HepG2 (cell line): ENCODE results near the gene CELA2B. TPM values are rescaled to one million over a fixed set of nuclear protein-coding genes. Genes with fewer than 3 reads are reported as not detected.

ENCODE experiments used
- ATAC-seq: fragments of 200-7000 bp; cut with Tn5 transposase; 3 replicates; pipeline ENCODE4 v1.9.1; 2020; ENCODE audit warnings: mild to moderate bottlenecking, moderate library complexity
- BruUV-seq: library from RNA; stranded (reverse); fragments of 400-500 nt; replicated peaks from 2 replicates; lab custom pipeline; 2021; lab: Mats Ljungman, UMichigan
- CTCF ChIA-PET: fragments of 300-600 bp; formaldehyde crosslinking; extraction: SDS; loops from one replicate; lab custom pipeline; 2021; ENCODE audit warnings: low total read pairs, inconsistent platforms, low intra/inter-chr PET ratio; lab: Yijun Ruan, JAX
- POLR2A ChIA-PET: fragments of 350-600 bp; sonication (Branson Sonifier 250); formaldehyde crosslinking; loops from one replicate; lab custom pipeline; 2020; ENCODE audit warnings: antibody characterized with exemption, inconsistent platforms; lab: Yijun Ruan, JAX
- DNase-seq: peaks from one replicate; pipeline ENCODE4 v3.0.0-alpha.2; 2015; ENCODE audit warnings: low spot score
- FAIRE-seq: peaks from 3 replicates; lab custom pipeline; 2011; peaks lifted over from hg19 to GRCh38; lab: Jason Lieb, UNC
- H2AFZ ChIP-seq: one replicate; pipeline ENCODE4 v1.6.1; 2011; ENCODE audit warnings: low read length, inconsistent platforms
- H3K27ac ChIP-seq: fragments of 300-600 bp; 3 replicates; pipeline ENCODE4 v1.8.0; 2011; ENCODE audit warnings: mixed run types, mild to moderate bottlenecking, mixed read lengths, low read length, inconsistent platforms; ENCODE audit not compliant: insufficient read depth; ENCODE audit errors: extremely low read length
- H3K27me3 ChIP-seq, 2 experiments: fragments of 200-600 bp in 1 of 2; 2 replicates in 1 of 2; 3 replicates in 1 of 2; pipeline versions ENCODE4 v1.6.0 to v1.8.0; 2011; ENCODE audit warnings: low read length in 2 of 2, mild to moderate bottlenecking in 2 of 2, moderate library complexity in 2 of 2, inconsistent platforms in 1 of 2; ENCODE audit not compliant: insufficient read depth in 2 of 2, control insufficient read depth in 1 of 2
- H3K36me3 ChIP-seq, 2 experiments: fragments of 200-600 bp in 1 of 2; replicated peaks in 1 of 2; 2 replicates in 1 of 2; 3 replicates in 1 of 2; pipeline versions ENCODE4 v1.5.1 to v1.8.0; 2011; ENCODE audit warnings: low read length in 2 of 2, inconsistent platforms in 1 of 2; ENCODE audit not compliant: insufficient read depth in 2 of 2, control insufficient read depth in 1 of 2
- H3K4me1 ChIP-seq: 2 replicates; pipeline ENCODE4 v1.5.1; 2012; ENCODE audit warnings: low read length, inconsistent platforms; ENCODE audit not compliant: insufficient read depth
- H3K4me2 ChIP-seq: 2 replicates; pipeline ENCODE4 v1.6.0; 2011; ENCODE audit warnings: low read depth, low read length, inconsistent platforms
- H3K4me3 ChIP-seq, 3 experiments: fragments of 200-600 bp in 1 of 3; sonication (generic), shearing (Covaris generic) in 1 of 3; replicated peaks in 1 of 3; 2 replicates each; pipeline ENCODE4 v1.5.1; 2011 to 2016; ENCODE audit warnings: low read length in 3 of 3, inconsistent platforms in 2 of 3, low read depth in 2 of 3, mild to moderate bottlenecking in 2 of 3, control low read depth in 1 of 3, mixed read lengths in 1 of 3; ENCODE audit not compliant: insufficient read depth in 1 of 3
- H3K79me2 ChIP-seq: one replicate; pipeline ENCODE4 v1.6.1; 2011; ENCODE audit warnings: low read length, inconsistent platforms; ENCODE audit not compliant: insufficient read depth
- H3K9ac ChIP-seq: 2 replicates; pipeline ENCODE4 v1.6.0; 2011; ENCODE audit warnings: mild to moderate bottlenecking, low read depth, low read length, inconsistent platforms; ENCODE audit not compliant: insufficient read depth
- H3K9me3 ChIP-seq: 2 replicates; pipeline ENCODE4 v1.5.1; 2012; ENCODE audit warnings: mild to moderate bottlenecking, low read length
- H4K20me1 ChIP-seq: 2 replicates; pipeline ENCODE4 v1.6.0; 2011; ENCODE audit warnings: inconsistent platforms, mild to moderate bottlenecking, low read length, moderate library complexity; ENCODE audit not compliant: insufficient read depth
- MYC ChIP-seq: sonication (generic); formaldehyde crosslinking; IDR thresholded peaks from 2 replicates; pipeline ENCODE4 v1.9.0; 2021; ENCODE audit warnings: missing genetic modification reagents, borderline replicate concordance
- TEAD3 ChIP-seq: optimal IDR thresholded peaks from 2 replicates; pipeline ENCODE3; 2016; ENCODE audit warnings: borderline replicate concordance
- TP53 ChIP-seq: sonication (generic); formaldehyde crosslinking; conservative IDR thresholded peaks from 2 replicates; pipeline ENCODE4 v1.4.0; 2020; ENCODE audit warnings: missing genetic modification reagents
- ZMYM3 ChIP-seq: sonication (generic); formaldehyde crosslinking; IDR thresholded peaks from 2 replicates; pipeline ENCODE4 v1.5.1; 2020; ENCODE audit warnings: mild to moderate bottlenecking, missing genetic modification reagents
- ZNF615 ChIP-seq: sonication (generic); formaldehyde crosslinking; IDR thresholded peaks from 2 replicates; pipeline ENCODE4 v1.5.0; 2020; ENCODE audit warnings: mild to moderate bottlenecking, missing genetic modification reagents, borderline replicate concordance
- ZNF776 ChIP-seq: sonication (generic); formaldehyde crosslinking; IDR thresholded peaks from 2 replicates; pipeline ENCODE4 v1.4.0; 2020; ENCODE audit warnings: mild to moderate bottlenecking, missing genetic modification reagents
- WGBS: methylation state at CpG from one replicate; pipeline ENCODE4 v1.1.6; 2017; ENCODE audit warnings: low lambda C conversion rate; 5-methylcytosine and 5-hydroxymethylcytosine counted together
- in situ Hi-C: cut with HindIII; loops from 2 replicates; pipeline ENCODE4 v1.10.0; 2017; ENCODE audit warnings: low pct_unique_long_range_greater_than_20kb; ENCODE audit not compliant: extremely low pct_ligation_motif_present
- intact Hi-C: fragments of 100-400 bp; cut with micrococcal nuclease; formaldehyde crosslinking; loops from one replicate; pipeline ENCODE4 v1.10.0; 2022; ENCODE audit not compliant: unreplicated experiment
- polyA plus RNA-seq, 8 experiments: library from polyadenylated mRNA; depleted of rRNA in 3 of 8; stranded (reverse) in 7 of 8; unstranded in 1 of 8; fragments of >200 nt; fragmentation: Illumina TruSeq in 4 of 8; extraction: Trizol in 4 of 8; gene quantifications; 2 replicates each; pipeline versions ENCODE4 v1.2.1 to v1.2.3, GENCODE V29; 2011 to 2016; ENCODE audit warnings: low read depth in 4 of 8, missing spikeins in 1 of 8, mixed read lengths in 1 of 8; ENCODE audit not compliant: insufficient read depth in 1 of 8
- total RNA-seq, 5 experiments: library from RNA; depleted of rRNA; stranded (reverse); fragments of >200 nt; fragmentation: Illumina TruSeq; extraction: Trizol; gene quantifications; 2 replicates each; pipeline ENCODE4 v1.2.3, GENCODE V29; 2016; ENCODE audit warnings: low read depth in 1 of 5
- TF ChIP-seq, protein P1 (sequence below): sonication (generic); formaldehyde crosslinking; IDR thresholded peaks from 2 replicates; pipeline ENCODE4 v1.4.0; 2020; ENCODE audit warnings: missing genetic modification reagents

The CELA2B gene
- total and polyA plus RNA-seq, 2 of the 13 experiments (the other 11 are each of a cell fraction or from before 2014, with no cell fraction given), result not detected

GRCh38 chr1:15531003-15531402 lies 55.1 kb downstream of the CELA2B start:
- no peak for TF ChIP-seq TP53 (CRISPR knock-in tag)
- TF ChIP-seq, protein P1, sequence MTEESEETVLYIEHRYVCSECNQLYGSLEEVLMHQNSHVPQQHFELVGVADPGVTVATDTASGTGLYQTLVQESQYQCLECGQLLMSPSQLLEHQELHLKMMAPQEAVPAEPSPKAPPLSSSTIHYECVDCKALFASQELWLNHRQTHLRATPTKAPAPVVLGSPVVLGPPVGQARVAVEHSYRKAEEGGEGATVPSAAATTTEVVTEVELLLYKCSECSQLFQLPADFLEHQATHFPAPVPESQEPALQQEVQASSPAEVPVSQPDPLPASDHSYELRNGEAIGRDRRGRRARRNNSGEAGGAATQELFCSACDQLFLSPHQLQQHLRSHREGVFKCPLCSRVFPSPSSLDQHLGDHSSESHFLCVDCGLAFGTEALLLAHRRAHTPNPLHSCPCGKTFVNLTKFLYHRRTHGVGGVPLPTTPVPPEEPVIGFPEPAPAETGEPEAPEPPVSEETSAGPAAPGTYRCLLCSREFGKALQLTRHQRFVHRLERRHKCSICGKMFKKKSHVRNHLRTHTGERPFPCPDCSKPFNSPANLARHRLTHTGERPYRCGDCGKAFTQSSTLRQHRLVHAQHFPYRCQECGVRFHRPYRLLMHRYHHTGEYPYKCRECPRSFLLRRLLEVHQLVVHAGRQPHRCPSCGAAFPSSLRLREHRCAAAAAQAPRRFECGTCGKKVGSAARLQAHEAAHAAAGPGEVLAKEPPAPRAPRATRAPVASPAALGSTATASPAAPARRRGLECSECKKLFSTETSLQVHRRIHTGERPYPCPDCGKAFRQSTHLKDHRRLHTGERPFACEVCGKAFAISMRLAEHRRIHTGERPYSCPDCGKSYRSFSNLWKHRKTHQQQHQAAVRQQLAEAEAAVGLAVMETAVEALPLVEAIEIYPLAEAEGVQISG (CRISPR knock-in tag), result no peak
- no peak for TF ChIP-seq TEAD3 (CRISPR knock-in tag)
- TF ChIP-seq ZMYM3 (CRISPR knock-in tag), result no peak
- no peak for TF ChIP-seq MYC (CRISPR knock-in tag)
- BruUV-seq, result no TSS peak
- FAIRE-seq (no peak), DNase-seq (no peak), ATAC-seq (no peak)
- Histone ChIP-seq H3K36me3 (peaks cover 1 to 5% of the 10 kb centered on the region in 2 experiments; a peak in 3 of 5 replicates), H4K20me1 (peaks cover 4% of the 10 kb centered on the region; the same call in 1 of the 2 replicates), H3K9ac (no peak overlapping the region), H3K4me2 (no peak overlapping the region), H3K27me3 (no peaks in the 10 kb centered on the region; a peak in 1 of 5 replicates), H3K27ac (no peak overlapping the region), H3K4me1 (peaks cover 12% of the 10 kb centered on the region), H3K9me3 (no peaks in the 10 kb centered on the region), H3K4me3 (no peak overlapping the region), H3K79me2 (peaks cover 17% of the 10 kb centered on the region), H2AFZ (no peak overlapping the region)
- POLR2A ChIA-PET, result no interaction called here
- intact Hi-C loops, result no loop called here
- CTCF ChIA-PET, result no interaction called here
- in situ Hi-C loops, result no loop called here
- 97% methylated on average over 4 of the region's 4 CpGs for WGBS

DNA sequence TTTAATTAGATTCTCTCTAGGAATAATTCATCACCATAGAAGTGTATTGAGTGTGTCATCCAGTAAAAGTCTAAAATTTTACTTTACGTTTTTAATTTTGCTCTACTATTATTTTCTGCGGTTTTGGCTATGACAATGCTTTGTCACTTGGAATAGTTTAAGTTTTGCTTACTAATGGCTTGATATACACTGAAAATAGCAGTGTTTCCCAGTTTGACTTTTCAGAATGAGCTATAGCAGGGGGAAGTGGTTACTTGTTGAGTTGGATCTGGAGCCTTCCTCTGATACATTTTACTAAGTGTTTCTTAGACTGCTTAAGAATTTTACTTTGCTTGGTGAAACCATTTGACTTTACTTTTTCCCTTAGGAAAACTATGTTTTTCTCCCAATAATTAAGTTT lies 55.8 kb downstream of the CELA2B start:
- CTCF ChIA-PET, result no interaction called here
- no peak overlapping the region for H3K27ac ChIP-seq
- peaks cover 17% of the 10 kb centered on the region for H3K79me2 ChIP-seq
- H3K36me3 ChIP-seq, result peaks cover 1 to 8% of the 10 kb centered on the region in 2 experiments; a peak in 3 of 5 replicates
- H3K4me1 ChIP-seq, result peaks cover 10% of the 10 kb centered on the region
- H4K20me1 ChIP-seq, result peaks cover 4% of the 10 kb centered on the region; the same call in 1 of the 2 replicates
- BruUV-seq, result no TSS peak
- WGBS, result 95% methylated on average over 2 of the region's 2 CpGs
- DNase-seq (no peak), ATAC-seq (no peak), FAIRE-seq (no peak)
- intact Hi-C loops (no loop called here), in situ Hi-C loops (no loop called here)
- no peak overlapping the region for H3K4me3 ChIP-seq
- H3K9me3 ChIP-seq, result no peaks in the 10 kb centered on the region
- H2AFZ ChIP-seq, result no peak overlapping the region
- no peak overlapping the region for H3K4me2 ChIP-seq
- TF ChIP-seq ZNF776 (CRISPR knock-in tag), result no peak
- no peak for TF ChIP-seq ZNF615 (CRISPR knock-in tag)
- POLR2A ChIA-PET, result no interaction called here
- no peaks in the 10 kb centered on the region; a peak in 1 of 5 replicates for H3K27me3 ChIP-seq
- H3K9ac ChIP-seq, result no peak overlapping the region
